GM19468 (cell line): Measurements from ENCODE around the gene AMPD3.
"Not testable (repeated sequence)": the region's sequence is repeated elsewhere in the genome, so short reads cannot be mapped to it uniquely, and the experiment has no call there.

ENCODE experiments used
- ATAC-seq: cut with Tn5 transposase; IDR thresholded peaks from one replicate; pipeline ENCODE4 v1.9.1; 2021; ENCODE audit warnings: mild to moderate bottlenecking, moderate library complexity, moderate number of reproducible peaks; ENCODE audit not compliant: unreplicated experiment; ENCODE audit errors: extremely low read depth

Gene AMPD3

DNA sequence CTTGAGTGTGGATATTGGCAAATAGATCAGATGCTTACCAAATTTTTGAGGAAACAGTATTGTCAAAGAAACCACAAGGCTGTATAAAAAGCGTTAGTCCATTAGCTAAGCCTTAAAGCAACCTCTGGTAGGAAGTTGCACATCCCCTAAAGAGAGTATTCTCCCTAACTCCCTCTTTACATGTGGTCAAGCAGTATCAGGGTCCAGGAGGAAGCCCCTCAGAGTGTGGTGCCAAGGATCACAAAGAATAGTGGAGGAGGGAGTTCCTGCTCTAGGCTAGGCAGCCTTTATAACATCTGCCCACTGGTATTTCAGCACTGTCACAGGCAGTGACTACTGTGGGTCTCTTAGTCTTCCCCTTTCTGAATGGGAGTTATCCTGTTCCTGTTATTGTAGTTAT is 18.8 kb upstream of the AMPD3 start:
- ATAC-seq: no peak

DNA sequence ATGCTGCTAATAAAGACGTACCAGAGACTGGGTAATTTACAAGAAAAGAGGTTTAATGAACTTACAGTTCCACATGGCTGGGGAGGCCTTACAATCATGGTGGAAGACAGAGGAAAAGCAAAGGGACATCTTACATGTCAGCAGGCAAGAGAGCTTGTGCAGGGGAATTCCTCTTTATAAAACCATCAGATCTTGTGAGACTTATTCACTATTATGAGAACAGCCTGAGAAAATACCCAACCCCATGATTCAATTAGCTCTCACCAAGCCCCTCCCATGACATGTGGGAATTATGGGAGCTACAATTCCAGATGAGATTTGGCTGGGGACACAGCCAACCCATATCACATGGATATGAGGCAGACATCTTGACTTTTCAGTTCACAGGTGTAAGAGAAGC is 18.4 kb upstream of the AMPD3 start:
- not testable (repeated sequence) for ATAC-seq

DNA sequence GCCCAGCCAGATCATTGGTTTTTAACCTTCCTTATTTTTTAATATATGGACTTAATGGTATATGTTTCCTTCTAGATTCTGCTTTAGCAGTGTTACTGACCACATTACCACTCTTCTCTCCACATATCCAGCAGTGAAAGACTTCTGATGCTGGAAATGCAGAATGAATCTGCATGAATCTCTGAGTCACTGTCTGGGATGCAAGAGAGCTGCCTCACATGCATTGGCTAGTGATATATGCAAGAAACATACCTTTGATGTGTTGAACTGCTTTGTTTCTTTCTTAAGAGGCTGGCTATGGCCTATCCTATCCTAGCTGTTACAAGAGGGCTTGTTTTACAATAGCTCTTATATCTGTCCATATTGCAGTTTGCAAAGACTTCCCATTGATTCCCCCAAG is 16.6 kb upstream of the AMPD3 start:
- ATAC-seq: no peak

DNA sequence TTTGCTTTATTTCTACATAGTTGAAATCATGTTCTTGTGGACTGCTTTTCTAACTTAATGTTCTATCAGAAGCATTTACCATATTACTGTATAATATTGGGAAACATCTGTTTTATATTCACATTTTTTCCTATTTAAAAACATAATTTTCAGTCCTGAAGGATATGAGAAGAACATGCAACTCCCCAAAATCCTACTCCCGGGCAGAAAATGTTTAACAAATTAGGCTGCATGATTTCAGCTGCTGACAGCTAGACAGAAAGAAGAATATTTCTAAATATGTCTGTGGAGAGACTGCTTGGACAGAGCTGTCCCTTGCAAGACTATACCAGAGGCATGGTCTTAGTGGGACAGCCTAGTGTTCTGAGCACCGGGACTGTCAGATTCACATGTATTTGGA is 15.7 kb upstream of the AMPD3 start:
- no peak for ATAC-seq

DNA sequence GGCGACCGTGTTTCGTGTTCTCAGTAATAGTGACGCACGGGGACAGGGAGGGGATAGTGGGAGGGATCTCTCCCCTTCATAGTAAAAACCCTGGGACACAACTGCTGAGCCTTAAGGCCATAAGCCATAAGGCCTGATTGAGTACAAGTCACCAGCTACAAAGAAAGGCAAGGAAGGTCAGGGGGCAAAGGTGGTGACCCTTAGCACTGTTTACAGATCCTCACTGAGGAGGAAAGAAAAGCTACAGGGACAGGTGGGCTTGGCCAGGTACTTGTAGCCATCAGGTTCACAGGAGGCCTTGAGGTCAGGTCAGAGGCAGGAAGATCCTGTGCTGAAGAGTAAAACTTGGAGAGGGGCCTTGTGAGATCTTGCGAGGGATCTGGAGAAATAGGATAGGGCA is 15.1 kb upstream of the AMPD3 start:
- ATAC-seq: no peak

DNA sequence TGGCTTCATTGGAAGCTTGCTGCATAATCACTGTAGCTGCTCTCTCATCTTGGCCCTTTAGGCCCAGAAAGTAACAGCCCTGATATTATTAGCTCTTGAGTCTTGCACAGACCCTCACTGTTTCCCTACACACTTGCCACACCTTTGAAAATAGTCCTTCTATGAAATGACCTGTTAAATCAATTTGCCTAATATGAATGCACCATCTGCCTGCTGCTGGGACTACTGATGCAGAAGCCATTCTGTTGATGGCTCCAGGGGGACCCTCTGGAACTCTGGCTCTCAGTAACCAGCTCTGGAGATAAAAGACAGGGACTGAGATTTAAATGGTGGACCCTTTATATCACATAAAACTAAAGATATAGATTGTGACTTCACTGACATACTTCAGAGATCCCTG is 14.7 kb upstream of the AMPD3 start:
- no peak for ATAC-seq

DNA sequence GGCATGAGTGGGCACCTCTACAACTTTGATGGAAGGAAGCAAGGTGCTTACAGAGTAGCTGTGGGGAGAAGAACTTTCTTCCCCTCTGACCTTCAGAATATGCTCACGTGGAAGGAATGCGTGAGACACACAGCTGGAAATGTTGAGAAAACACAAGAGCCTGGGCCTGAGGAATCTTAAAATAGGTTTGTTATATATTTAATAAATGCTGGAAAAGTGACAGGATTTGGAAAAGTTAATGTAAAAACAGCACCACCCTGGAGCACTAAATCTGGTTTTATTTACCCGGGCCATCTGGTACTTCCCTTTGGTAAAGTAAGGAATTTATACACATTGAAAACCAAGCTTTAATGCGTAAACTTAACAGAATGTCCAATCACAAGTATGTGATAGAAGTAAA is 14.0 kb upstream of the AMPD3 start:
- no peak for ATAC-seq

DNA sequence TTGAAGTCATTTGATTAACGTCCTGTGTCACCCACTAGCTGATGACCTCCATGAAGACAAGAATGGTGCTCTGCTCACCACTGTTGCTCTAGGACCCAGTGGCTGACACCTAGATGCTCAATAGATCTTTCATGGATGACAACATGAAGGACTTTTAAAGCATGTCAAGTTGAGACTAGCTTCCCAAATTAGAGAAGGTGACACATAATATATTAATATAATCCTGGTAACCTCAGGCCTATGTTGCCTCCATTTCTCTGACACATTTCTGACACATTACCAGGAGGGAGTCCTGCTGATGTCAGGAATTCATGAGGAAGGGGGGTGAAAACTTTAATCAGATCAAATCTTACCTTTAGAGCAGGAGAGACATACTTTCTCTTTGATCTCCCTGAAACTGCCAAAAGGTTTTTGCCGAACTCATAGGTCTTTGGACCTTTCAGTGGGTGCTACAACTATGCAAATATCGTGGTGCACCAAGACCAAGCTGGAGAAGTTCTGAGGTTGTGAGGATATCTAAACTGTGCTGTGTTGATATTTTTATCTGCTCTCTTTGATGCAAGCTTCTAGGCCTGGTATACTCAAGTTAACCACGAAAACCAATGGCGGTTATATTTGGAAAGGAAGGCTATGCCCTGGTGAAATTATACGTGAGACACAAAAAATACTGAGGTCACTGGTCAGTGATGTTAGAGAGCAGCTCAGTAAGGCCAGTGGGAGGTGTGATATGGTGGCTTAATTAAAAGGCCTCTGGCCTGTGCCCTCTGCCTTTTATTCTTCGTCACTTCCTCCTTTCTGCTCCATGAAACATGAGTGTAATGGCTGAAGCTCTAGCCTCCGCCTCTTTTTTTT is 13.2 kb upstream of the AMPD3 start:
- ATAC-seq: peak; percentile 80

DNA sequence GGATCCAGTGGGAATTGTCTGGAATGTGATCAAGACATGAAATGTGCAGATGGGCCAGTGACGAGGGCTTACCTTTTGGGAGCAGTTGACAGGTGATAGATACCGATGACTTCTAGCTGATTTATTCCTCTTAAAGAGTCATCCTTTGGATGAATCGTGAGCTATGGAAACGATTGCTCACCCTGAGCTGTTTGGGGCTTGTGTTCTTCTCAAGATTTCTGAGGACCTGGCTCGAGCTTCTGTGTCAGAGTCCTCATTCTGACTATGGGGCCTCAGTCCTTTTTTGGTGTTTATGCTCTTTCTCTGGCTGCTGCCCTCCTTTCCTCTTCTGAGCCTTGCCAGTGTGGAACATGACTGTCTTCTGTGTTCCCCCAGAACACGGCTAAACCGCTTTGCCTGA is 11.9 kb upstream of the AMPD3 start:
- no peak for ATAC-seq

DNA sequence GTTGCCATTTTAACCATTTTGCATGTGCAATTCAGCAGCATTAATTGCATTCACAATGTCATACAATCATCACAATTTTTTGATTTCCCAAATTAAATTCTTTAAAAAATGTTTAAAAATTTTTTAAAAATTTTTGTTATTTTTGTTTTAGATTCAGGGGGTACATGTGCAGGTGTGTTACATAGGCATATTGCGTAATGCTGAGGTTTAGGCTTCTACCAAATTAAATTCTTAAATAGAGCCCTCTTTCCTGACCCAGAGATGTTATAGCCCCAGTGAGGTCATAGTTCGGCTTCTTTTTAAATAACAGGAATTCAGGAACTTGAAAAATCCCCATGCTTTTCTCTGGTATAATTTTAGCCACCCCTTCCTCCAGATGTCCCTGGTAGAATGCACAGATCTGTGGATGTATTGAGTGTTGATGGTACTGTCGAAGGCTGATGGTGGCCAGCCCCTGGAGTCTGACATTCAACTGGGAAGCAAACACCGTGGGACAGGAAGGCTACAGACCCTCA is 11.3 kb upstream of the AMPD3 start:
- no peak for ATAC-seq

DNA sequence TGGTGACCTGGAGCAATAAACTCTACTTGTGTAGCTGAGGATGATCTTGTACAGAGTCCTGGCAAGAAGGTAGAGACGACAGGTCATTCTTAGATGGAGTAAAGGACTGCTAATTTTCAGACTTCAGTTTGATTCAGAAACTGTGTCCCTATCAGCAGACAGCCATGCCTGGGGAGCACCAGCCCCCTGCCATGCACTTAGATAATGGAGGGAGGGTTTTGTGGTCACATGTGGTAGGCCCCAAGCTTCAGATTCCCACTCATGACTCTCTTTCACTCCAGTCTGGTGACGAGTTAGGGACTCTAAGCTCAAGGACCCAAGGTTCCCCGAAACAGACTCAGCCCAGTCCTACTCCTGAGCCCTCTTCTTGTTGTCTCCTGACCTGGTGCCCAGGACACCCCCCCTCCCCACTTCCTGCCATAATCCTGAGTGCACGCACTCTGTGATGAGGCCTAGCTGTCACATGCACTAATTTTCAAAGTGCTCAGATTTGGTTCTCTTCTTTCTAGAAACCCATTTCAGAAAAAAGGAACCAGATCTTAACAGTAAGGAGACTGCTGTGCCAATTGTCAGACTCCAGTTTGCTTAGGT is 10.2 kb upstream of the AMPD3 start:
- no peak for ATAC-seq

DNA sequence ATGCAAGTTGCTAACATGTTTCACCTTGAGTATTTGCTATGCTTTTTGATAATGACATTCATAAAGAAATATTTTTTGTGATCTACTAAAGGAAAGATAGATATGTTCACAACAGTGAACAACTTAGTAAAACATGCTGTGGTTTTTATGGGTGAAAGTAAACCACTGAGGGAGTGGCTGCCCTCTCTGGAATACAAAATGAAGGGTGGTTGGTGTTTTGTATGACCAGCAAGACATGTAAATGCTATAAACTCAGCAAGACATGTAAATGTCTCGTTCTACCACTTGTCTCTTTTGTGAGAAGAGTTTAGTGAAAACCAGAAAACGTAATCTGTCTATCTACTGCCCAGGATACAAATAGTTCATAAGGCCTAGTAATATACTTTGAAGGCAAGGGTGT is 7.6 kb upstream of the AMPD3 start:
- ATAC-seq: no peak

DNA sequence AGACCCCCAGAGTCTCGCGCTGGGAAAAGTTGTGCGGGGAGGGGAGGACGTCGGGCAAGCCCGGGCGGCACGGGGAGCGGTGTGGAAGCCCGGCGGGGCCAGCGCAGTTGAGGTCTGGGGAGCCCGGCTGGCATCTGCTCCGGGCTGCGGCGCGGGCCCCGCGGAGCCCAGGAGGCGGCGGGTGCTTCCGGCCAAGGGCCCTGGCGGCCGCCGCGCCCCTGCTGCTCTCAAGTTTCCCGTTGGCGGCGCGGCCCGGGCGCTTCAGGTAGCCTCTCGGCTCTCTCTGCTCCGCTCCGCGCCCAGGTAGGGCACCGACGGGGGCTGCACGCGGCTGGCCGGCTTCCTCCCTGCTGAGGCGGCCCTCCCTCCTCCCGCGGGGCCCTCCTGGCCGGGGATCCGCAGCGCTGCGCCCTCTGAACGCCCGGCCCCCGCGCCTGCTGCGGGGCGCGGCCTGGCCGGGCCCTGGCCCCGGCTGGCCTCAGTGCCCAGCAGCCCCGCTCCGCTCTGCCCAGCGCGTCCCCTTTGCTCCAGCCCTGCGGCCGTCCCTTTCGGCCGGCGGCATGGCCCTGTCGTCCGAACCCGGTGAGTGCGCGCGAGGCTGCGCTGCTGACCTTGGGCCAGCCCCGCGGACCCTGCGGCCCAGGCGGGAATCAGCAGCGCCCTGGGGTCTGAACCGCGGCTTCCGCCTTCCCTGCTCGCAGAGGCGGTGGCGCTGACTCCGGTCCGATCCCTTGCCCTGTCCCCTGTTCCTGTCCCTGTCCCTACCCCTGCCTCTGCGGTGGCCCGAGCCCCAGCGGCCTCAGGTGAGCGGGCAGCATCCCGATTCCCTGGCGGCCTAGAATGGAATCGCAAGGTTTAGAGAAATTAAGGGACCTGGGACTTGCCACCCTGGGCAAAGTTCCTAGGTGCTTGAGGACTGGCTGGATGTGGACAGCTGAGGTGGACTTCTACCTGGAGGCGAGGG is 4.3 kb upstream of the AMPD3 start:
- ATAC-seq: no peak

DNA sequence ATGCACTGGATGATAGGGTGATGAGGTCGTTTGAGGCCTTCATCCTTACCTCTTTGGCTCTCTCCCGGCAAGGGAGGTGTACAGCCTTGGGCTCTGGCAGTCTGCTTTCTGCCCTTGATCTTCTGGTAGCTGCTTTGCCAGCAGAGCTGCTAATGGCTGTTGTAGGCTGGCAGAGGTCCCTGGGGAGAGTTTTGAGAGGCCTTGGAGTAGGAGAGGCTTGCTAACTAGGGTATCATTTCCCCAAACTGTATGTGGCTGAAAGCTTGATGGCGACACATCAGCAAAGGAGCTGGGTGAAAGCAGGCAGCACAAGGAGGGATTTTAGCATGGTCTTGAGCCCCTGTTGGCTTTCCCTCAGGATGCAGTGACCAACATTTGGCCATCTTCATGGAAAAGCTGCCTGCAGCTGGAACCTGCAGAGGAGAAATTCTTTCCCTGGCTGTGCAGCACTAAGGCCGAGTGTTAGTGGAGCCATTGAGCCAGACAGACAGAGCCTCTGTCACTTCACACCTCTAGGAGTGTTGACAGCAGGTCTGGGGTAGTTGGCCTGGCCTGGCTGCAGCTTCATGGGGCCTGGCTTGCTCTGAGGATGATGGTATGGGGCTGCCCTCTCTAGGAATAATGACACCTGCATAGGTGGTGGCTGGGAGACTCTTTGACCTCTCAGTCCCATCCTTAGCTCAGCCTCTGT is 3.5 kb upstream of the AMPD3 start:
- ATAC-seq: no peak

DNA sequence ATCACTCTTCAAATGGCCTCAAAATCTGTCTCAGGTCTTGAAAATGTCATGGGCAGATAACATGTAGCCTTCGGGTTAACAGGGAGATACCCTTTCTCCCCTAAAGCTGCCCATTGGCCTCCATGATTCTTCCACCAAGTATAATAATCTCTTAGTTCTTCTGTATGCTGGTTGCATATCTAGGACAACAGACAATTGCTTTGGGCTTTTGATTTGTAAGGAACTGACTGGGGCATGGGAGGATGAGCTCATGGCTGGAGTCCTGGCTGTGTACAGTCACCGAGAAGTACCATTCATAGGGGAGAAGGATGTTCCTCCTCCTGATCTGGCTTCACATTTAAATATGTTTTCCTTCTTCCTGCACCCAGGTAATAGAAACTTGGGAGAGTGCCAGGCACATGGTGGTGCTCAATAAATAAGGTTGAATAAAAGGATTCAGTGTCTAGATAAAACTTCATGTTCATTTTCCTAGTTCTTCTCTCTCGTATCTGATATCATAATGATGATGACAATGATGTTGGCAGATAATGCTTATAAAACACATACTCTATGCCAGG is 2.8 kb upstream of the AMPD3 start:
- ATAC-seq: no peak

DNA sequence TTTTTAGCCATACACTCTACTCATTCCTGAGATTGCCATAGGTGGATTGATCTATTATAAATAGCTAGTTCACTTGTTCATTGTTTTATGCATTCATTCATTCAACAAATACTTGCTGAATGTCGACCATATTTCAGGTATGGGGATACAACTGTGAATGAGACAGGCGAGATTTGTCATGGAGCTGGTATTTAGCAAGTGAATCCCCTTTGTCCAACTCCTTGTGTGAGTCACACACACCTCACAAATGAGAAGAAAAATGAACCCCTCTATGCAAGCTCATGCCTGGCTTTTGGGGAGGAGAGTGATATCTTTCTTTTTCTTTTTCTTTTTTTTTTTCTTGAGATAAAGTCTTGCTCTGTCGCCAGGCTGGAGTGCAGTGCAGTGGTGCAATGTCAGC is 1.8 kb upstream of the AMPD3 start:
- no peak for ATAC-seq

DNA sequence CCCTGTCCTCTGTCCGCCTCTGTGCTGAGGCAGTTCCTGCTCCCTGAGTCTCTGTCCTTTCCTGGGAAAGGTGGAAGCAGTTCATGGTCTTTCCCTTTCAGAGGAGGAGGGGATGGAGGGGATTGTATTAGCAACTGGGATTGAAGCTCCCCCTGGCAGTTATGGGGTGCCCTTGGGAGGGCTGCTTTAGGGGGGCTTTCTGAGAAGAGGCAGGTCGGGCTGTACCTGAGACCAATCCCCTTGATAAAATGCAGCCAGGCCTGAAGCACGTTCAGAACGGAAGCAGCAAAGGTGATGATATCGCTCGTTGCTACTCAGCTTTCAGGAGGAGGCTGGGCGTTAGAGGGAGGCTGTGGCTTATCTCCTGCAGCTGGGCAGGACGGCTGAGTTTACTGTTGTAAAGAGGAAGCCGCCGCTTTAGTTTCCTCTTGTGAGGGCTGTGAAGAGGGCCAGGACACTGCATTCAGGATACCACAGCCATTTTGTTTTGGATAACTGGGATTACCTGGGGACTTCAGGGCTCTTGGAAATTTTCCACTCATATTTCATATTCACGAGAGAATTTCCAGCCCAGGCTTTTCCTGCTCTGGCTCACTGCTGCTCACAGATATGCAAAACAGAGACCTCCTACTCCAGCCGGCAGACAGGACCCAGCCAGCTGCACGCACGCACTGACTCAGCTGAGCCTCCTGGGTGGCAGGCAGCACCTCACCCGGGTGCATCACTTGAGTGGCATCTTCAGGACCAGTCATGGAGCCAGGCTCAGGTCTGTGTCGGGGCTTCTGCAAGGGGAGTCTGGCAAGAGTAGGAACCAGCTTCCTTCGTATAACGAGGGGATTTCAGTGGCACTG is 798 bp downstream of the AMPD3 start:
- peak; percentile 32 for ATAC-seq

DNA sequence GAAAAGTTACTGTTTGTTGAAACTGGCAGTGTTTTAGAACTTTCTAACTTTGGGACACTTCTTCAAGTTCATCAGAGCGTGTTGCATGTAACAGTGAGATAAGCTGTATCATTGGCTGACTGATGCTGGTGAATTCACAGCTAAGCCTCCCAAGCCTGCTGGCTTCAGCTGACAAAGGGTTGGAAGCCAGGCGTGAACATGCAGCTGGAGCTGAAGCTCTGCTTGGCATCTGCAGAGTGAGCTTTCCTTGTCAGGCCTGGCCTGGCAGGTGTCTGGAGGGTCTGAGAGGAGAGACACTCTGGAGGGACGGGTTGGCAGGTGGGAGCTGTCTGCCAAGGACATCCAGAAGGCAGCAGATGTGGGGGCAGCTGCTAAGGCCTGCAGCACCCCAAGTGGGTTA is 1.5 kb downstream of the AMPD3 start:
- ATAC-seq: no peak

DNA sequence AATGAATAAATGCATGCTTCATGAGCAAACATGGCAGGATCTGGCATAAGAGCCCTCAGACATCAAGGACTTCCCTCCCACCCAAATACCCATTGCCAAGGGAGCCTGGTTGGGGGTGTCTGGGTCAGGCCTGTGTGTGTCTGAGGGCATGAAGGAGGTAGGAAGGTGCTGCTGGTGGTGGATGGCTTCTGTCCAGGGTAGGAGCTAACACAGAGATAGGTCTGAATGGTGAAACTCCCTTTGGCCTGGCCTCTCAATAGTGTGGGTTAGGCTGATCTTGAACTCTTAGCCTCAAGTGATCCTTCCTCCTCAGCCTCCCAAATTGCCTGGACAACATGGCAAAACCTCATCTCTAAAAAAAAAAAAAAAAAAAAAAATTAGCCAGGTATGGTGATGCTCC is 2.8 kb downstream of the AMPD3 start:
- no peak for ATAC-seq
